Epithelial cell of proximal tubule (primary cell): ENCODE measurements around the gene DGKE. TPM values are rescaled to one million over a fixed set of nuclear protein-coding genes. Genes with fewer than 3 reads are reported as not detected.

ENCODE experiments used
- DNase-seq: peaks from one replicate; pipeline ENCODE4 v3.0.0-alpha.2; 2011; ENCODE audit warnings: low read depth
- H3K4me3 ChIP-seq: 2 replicates; pipeline ENCODE4 v1.5.1; 2011; ENCODE audit warnings: low read depth, mild to moderate bottlenecking, low read length
- CTCF ChIP-seq: conservative IDR thresholded peaks from 2 replicates; pipeline ENCODE4 v1.5.1; 2012; ENCODE audit warnings: low read depth, mild to moderate bottlenecking, low read length
- total RNA-seq: library from RNA; depleted of rRNA; stranded (reverse); fragments of >200 nt; gene quantifications from 2 replicates; pipeline ENCODE4 v1.2.3, GENCODE V29; 2015

DGKE gene
- total RNA-seq, 1 donor from 2014 or later: 3.3 TPM

GRCh38 chr17:56793957-56794356 lies 40.0 kb upstream of the DGKE start:
- no peak for TF ChIP-seq CTCF
- DNase-seq: no peak
- no peak overlapping the region for H3K4me3 ChIP-seq

- no peak overlapping the region for H3K4me3 ChIP-seq
- TF ChIP-seq CTCF: no peak
- DNase-seq: no peak
These were observed 38.6 kb upstream of the DGKE start for GRCh38 chr17:56795221-56795865.

- no peak for DNase-seq
- H3K4me3 ChIP-seq: no peak overlapping the region
- no peak for TF ChIP-seq CTCF
These were observed 37.4 kb upstream of the DGKE start for GRCh38 chr17:56796536-56796935.

DNA sequence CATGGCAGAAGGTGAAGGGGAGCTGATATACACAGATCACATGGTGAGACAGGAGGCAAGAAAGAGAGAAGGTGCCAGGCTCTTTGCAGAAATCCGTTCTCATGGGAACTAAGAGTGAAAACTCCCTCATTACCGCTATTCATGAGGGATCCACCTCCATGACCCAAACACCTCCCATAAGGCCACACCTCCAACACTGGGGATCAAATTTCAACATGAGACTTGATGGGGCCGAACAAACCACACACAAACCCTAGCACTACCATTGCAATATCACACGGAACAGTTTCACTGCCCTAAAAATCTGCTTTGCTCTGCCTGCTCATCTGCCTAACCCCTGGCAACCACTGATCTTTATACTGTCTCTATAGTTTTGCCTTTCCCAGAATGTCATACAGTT lies 35.0 kb upstream of the DGKE start:
- H3K4me3 ChIP-seq: no peak overlapping the region
- TF ChIP-seq CTCF: no peak
- DNase-seq: peak; percentile 15

DNA sequence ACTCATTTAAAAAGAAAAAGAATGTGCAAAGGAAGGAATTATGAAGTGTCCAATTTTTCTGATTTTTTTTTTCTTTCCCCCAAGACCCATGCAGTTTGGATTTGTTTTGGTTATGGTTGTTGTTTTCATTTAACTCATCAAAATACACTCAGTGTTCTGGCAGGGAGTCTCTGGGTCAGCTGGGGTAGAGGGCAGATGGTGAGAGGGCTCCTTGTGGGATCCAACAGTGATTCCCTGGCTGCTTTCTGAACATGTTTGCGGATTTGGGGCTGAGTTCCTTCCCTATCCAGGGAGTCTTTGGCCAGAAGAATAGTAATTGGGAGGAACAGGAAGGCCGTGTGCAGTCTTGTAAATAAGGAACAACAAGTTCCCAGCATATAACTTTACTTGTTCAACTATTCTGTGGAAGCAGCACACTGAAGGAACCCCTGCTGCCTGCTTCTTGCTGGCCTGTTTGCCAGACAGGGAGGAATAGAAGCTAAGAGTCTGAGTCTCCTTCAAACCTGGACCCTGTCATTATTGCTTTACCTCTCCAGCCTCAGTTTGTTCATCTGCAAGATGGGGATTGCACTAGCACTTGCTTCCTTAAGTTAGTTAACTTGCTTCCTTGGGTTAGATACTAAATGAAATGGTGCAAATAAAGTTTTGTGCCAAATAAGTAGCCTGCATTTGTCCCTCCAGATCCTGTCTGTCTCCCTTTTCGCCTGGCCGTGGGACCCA lies 32.3 kb upstream of the DGKE start:
- no peak overlapping the region for H3K4me3 ChIP-seq
- no peak for DNase-seq
- TF ChIP-seq CTCF: no peak

DNA sequence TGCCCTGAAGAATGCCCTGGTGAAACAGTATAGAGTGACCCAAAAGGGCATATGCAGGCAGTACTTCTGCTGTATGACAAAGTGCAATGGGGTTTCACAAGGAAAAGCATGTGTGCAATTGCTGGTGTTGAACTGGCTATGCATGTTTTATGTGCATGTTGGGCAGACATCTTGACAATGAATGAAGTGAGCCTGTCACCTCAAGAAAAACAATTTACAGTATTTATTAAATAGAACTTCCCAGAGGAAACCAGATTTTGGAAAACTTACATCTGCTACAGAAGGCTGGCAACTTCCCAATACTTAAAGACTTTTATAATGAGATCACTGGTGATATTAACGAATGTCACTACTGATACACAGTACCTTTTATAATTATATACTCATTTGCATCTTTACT lies 30.9 kb upstream of the DGKE start:
- no peak for TF ChIP-seq CTCF
- DNase-seq: no peak
- H3K4me3 ChIP-seq: no peak overlapping the region

DNA sequence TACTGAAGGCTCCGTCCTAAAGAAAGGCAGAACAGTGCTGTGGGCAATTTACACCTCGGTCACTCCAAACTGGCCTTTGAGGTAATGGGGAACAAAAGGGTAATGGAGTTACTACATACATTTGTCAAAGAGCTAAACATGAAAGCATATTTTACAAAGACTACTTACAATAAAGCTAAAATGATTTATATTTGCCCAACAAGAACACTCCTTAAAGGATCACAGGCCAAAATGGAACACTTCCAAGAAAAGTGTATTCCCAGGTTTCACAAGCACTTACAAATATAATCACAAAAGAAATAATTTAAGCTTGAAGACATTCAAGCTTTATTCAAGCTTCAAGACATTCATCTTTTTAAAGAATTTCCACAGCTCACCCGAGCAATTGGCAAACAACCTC lies 29.5 kb upstream of the DGKE start:
- no peak for TF ChIP-seq CTCF

More for the DNA sequence above, 29.5 kb upstream of the DGKE start:
- DNase-seq: no peak
- no peak overlapping the region for H3K4me3 ChIP-seq
